ENCODE results near the gene C18orf32. TPM values are rescaled to one million over a fixed set of nuclear protein-coding genes. Genes with fewer than 3 reads are reported as not detected.

Gene C18orf32
- total and polyA plus RNA-seq, 5 donors from 2014 or later, result 34.8 to 108 (median 92.5) TPM

GRCh38 chr18:49490246-49490762 lies 3.3 kb upstream of the C18orf32 start:
- H3K36me3 Mint-ChIP-seq, result peaks cover 33% of the 10 kb centered on the region
- peak overlapping the region; percentile 89 to 97 (median 96) for H3K4me3 Mint-ChIP-seq
- DNase-seq, result peak in 2 of 3 donors; percentile 15 to 47
- peaks cover 36 to 68% (median 39%) of the 10 kb centered on the region in 4 donors for H3K4me1 Mint-ChIP-seq
- peaks cover 8% of the 10 kb centered on the region for H3K27me3 Mint-ChIP-seq
- H3K27me3 ChIP-seq (ENCODE audit: control insufficient read depth, insufficient read depth, low read length), result no peaks in the 10 kb centered on the region
- no peaks in the 10 kb centered on the region for H3K9me3 ChIP-seq (ENCODE audit: control insufficient read depth in 2 of 2, low read length in 2 of 2)
- H3K27ac ChIP-seq (ENCODE audit: insufficient read depth, low read length, poor library complexity, severe bottlenecking), result peak overlapping the region; percentile 95
- peak overlapping the region; percentile 92 to 97 (median 94) for H3K27ac Mint-ChIP-seq
- no peak for ATAC-seq (ENCODE audit: low read depth in 2 of 2)
- peaks cover 0 to 2% (median 0%) of the 10 kb centered on the region in 7 donors for H3K9me3 Mint-ChIP-seq
- peaks cover 52% of the 10 kb centered on the region for H3K4me1 ChIP-seq (ENCODE audit: control insufficient read depth, insufficient read depth, low read length, poor library complexity, severe bottlenecking)
- peak overlapping the region; percentile 84 for H3K4me3 ChIP-seq (ENCODE audit: low read depth, low read length)
- H3K36me3 ChIP-seq (ENCODE audit: control insufficient read depth, insufficient read depth, low read length), result peaks cover 40% of the 10 kb centered on the region

GRCh38 chr18:49487711-49488310 lies 777 bp upstream of the C18orf32 start:
- Histone ChIP-seq H3K4me1 (ENCODE audit: control insufficient read depth, insufficient read depth, low read length, poor library complexity, severe bottlenecking) (peaks cover 61% of the 10 kb centered on the region), H3K27me3 (ENCODE audit: control insufficient read depth, insufficient read depth, low read length) (no peaks in the 10 kb centered on the region), H3K36me3 (ENCODE audit: control insufficient read depth, insufficient read depth, low read length) (peaks cover 47% of the 10 kb centered on the region), H3K4me3 (ENCODE audit: low read depth, low read length) (peak overlapping the region; percentile 70), H3K27ac (ENCODE audit: insufficient read depth, low read length, poor library complexity, severe bottlenecking) (peak overlapping the region; percentile 94), H3K9me3 (ENCODE audit: control insufficient read depth in 2 of 2, low read length in 2 of 2) (no peaks in the 10 kb centered on the region)
- H3K4me1 Mint-ChIP-seq, result peaks cover 42 to 86% (median 51%) of the 10 kb centered on the region in 4 donors
- H3K9me3 Mint-ChIP-seq, result peaks cover 0 to 2% (median 0%) of the 10 kb centered on the region in 7 donors
- peak overlapping the region; percentile 96 to 99 (median 99) for H3K27ac Mint-ChIP-seq
- H3K4me3 Mint-ChIP-seq, result peak overlapping the region; percentile 97 to 100 (median 98)
- H3K27me3 Mint-ChIP-seq, result peaks cover 4% of the 10 kb centered on the region
- H3K36me3 Mint-ChIP-seq, result peaks cover 41% of the 10 kb centered on the region
- DNase-seq (no peak), ATAC-seq (ENCODE audit: low read depth in 2 of 2) (no peak)

DNA sequence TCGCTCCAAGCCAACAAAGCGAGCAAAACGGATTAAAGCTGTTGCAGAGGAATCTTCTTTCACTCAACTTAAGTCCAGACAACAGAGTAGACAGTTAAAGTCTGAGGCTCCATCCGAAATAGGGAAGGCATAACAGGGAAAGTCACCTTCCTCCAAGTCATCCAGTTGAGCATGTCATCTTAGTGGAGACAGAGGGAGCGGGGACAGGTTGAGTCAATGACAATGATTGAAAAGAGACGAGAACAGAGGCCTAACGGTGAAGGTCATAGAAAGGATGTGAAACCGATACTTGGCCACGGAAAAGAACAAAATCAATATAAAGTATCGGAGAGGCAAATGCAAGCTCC lies 455 bp downstream of the C18orf32 start:
- H3K36me3 ChIP-seq (ENCODE audit: control insufficient read depth, insufficient read depth, low read length), result peaks cover 58% of the 10 kb centered on the region
- H3K36me3 Mint-ChIP-seq, result peaks cover 43% of the 10 kb centered on the region
- H3K4me3 Mint-ChIP-seq, result peak overlapping the region; percentile 97 to 100 (median 98)
- no peak for DNase-seq
- H3K9me3 ChIP-seq (ENCODE audit: control insufficient read depth in 2 of 2, low read length in 2 of 2), result no peaks in the 10 kb centered on the region
- H3K4me1 Mint-ChIP-seq, result peaks cover 43 to 81% (median 48%) of the 10 kb centered on the region in 4 donors
- peak in 1 of 2 donors; percentile 4 for ATAC-seq (ENCODE audit: low read depth in 2 of 2)
- H3K27ac ChIP-seq (ENCODE audit: insufficient read depth, low read length, poor library complexity, severe bottlenecking), result peak overlapping the region; percentile 94
- H3K4me1 ChIP-seq (ENCODE audit: control insufficient read depth, insufficient read depth, low read length, poor library complexity, severe bottlenecking), result peaks cover 56% of the 10 kb centered on the region
- peaks cover 0 to 2% (median 0%) of the 10 kb centered on the region in 7 donors for H3K9me3 Mint-ChIP-seq
- peak overlapping the region; percentile 96 to 99 (median 99) for H3K27ac Mint-ChIP-seq
- no peaks in the 10 kb centered on the region for H3K27me3 ChIP-seq (ENCODE audit: control insufficient read depth, insufficient read depth, low read length)
- H3K27me3 Mint-ChIP-seq, result no peaks in the 10 kb centered on the region
- H3K4me3 ChIP-seq (ENCODE audit: low read depth, low read length), result peak overlapping the region; percentile 99

DNA sequence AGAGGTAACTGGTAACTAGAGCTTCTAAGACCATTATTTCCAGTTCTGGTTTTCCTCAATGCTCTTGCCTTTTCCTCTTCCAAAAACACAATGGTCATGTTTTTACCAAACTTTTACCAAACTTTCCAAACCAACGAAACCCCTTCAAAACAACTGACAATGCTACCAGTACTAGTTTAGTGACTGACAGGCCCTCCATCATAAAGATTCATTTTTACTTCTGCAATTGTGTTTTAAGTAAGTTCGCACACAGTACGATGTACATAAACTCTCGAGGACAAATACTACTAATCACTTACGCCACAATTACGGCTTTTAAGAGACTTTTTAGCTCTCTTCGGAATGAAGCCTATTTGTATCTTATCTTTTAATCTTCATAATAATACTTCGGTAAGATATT lies 900 bp downstream of the C18orf32 start:
- H3K36me3 ChIP-seq (ENCODE audit: control insufficient read depth, insufficient read depth, low read length), result peaks cover 58% of the 10 kb centered on the region
- Mint-ChIP-seq H3K36me3 (peaks cover 40% of the 10 kb centered on the region), H3K4me1 (peaks cover 39 to 76% (median 47%) of the 10 kb centered on the region in 4 donors), H3K27me3 (no peaks in the 10 kb centered on the region), H3K4me3 (peak overlapping the region; percentile 97 to 100 (median 98)), H3K27ac (peak overlapping the region; percentile 96 to 99 (median 99)), H3K9me3 (peaks cover 0 to 2% (median 0%) of the 10 kb centered on the region in 7 donors)
- ATAC-seq (ENCODE audit: low read depth in 2 of 2) (no peak), DNase-seq (no peak)
- H3K4me1 ChIP-seq (ENCODE audit: control insufficient read depth, insufficient read depth, low read length, poor library complexity, severe bottlenecking), result peaks cover 51% of the 10 kb centered on the region
- H3K4me3 ChIP-seq (ENCODE audit: low read depth, low read length), result peak overlapping the region; percentile 99
- no peaks in the 10 kb centered on the region for H3K27me3 ChIP-seq (ENCODE audit: control insufficient read depth, insufficient read depth, low read length)
- H3K9me3 ChIP-seq (ENCODE audit: control insufficient read depth in 2 of 2, low read length in 2 of 2), result no peaks in the 10 kb centered on the region
- peak overlapping the region; percentile 94 for H3K27ac ChIP-seq (ENCODE audit: insufficient read depth, low read length, poor library complexity, severe bottlenecking)

DNA sequence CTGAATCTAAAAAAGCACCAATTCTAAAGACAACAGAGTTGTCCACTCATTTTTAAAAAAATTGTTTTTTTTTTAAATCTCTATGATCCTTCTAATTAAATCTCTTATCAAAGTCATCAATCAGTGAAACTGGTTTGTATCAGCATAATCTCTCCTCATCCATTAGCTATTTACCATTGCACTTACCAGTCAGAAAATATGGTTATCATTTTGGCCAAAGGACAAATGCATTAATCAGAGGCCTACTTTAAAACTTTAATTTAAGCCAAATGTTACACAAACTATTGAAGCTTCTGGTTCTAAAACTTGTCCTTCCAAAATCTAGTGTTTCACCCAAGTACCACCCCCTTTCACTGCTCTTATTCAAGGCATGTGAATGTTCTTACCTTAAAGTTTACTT lies 3.8 kb downstream of the C18orf32 start:
- Histone ChIP-seq H3K27me3 (ENCODE audit: control insufficient read depth, insufficient read depth, low read length) (no peaks in the 10 kb centered on the region), H3K4me3 (ENCODE audit: low read depth, low read length) (no peak overlapping the region), H3K36me3 (ENCODE audit: control insufficient read depth, insufficient read depth, low read length) (peaks cover 42% of the 10 kb centered on the region), H3K9me3 (ENCODE audit: control insufficient read depth in 2 of 2, low read length in 2 of 2) (no peaks in the 10 kb centered on the region), H3K27ac (ENCODE audit: insufficient read depth, low read length, poor library complexity, severe bottlenecking) (no peak overlapping the region), H3K4me1 (ENCODE audit: control insufficient read depth, insufficient read depth, low read length, poor library complexity, severe bottlenecking) (peaks cover 33% of the 10 kb centered on the region)
- DNase-seq (no peak), ATAC-seq (ENCODE audit: low read depth in 2 of 2) (no peak)
- peak overlapping the region in 1 of 4 donors; percentile 76 for H3K4me3 Mint-ChIP-seq
- H3K36me3 Mint-ChIP-seq, result peaks cover 29% of the 10 kb centered on the region
- peak overlapping the region in 1 of 3 donors; percentile 54 for H3K27ac Mint-ChIP-seq
- peaks cover 0 to 2% (median 0%) of the 10 kb centered on the region in 7 donors for H3K9me3 Mint-ChIP-seq
- H3K27me3 Mint-ChIP-seq, result no peaks in the 10 kb centered on the region
- H3K4me1 Mint-ChIP-seq, result peaks cover 24 to 54% (median 33%) of the 10 kb centered on the region in 4 donors

DNA sequence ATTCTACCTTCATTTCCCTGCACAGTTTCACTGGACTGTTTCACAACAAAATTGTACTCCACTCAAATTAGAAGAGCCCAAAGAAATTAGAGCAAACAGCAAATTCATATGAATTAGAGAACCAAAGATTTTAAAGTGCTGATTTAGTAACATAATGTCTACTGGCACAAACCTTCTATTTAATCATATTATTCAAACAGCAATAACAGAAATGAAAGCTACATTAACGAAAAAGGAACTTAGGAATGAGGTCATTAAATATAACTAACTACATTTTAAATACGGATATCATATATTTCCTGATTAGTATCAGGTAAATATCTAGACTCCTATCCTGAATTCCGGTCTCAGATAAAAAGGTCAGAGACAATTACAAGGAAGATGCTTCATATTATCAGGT lies 5.1 kb downstream of the C18orf32 start:
- no peaks in the 10 kb centered on the region for H3K9me3 ChIP-seq (ENCODE audit: control insufficient read depth in 2 of 2, low read length in 2 of 2)
- Mint-ChIP-seq H3K36me3 (peaks cover 28% of the 10 kb centered on the region), H3K9me3 (peaks cover 0 to 2% (median 0%) of the 10 kb centered on the region in 7 donors), H3K4me1 (peaks cover 21 to 42% (median 28%) of the 10 kb centered on the region in 4 donors), H3K27ac (peak overlapping the region in 2 of 3 donors; percentile 11 to 76), H3K4me3 (peak overlapping the region in 1 of 4 donors; percentile 22), H3K27me3 (no peaks in the 10 kb centered on the region)
- peaks cover 23% of the 10 kb centered on the region for H3K4me1 ChIP-seq (ENCODE audit: control insufficient read depth, insufficient read depth, low read length, poor library complexity, severe bottlenecking)
- no peak overlapping the region for H3K4me3 ChIP-seq (ENCODE audit: low read depth, low read length)
- no peaks in the 10 kb centered on the region for H3K27me3 ChIP-seq (ENCODE audit: control insufficient read depth, insufficient read depth, low read length)
- H3K36me3 ChIP-seq (ENCODE audit: control insufficient read depth, insufficient read depth, low read length), result peaks cover 35% of the 10 kb centered on the region
- DNase-seq (no peak), ATAC-seq (ENCODE audit: low read depth in 2 of 2) (no peak)
- H3K27ac ChIP-seq (ENCODE audit: insufficient read depth, low read length, poor library complexity, severe bottlenecking), result no peak overlapping the region

- peak overlapping the region in 1 of 3 donors; percentile 76 for H3K27ac Mint-ChIP-seq
- Histone ChIP-seq H3K4me1 (ENCODE audit: control insufficient read depth, insufficient read depth, low read length, poor library complexity, severe bottlenecking) (peaks cover 19% of the 10 kb centered on the region), H3K27ac (ENCODE audit: insufficient read depth, low read length, poor library complexity, severe bottlenecking) (no peak overlapping the region), H3K4me3 (ENCODE audit: low read depth, low read length) (no peak overlapping the region), H3K9me3 (ENCODE audit: control insufficient read depth in 2 of 2, low read length in 2 of 2) (no peaks in the 10 kb centered on the region), H3K36me3 (ENCODE audit: control insufficient read depth, insufficient read depth, low read length) (peaks cover 36% of the 10 kb centered on the region), H3K27me3 (ENCODE audit: control insufficient read depth, insufficient read depth, low read length) (no peaks in the 10 kb centered on the region)
- H3K36me3 Mint-ChIP-seq, result peaks cover 34% of the 10 kb centered on the region
- no peaks in the 10 kb centered on the region for H3K9me3 Mint-ChIP-seq
- H3K4me3 Mint-ChIP-seq, result peak overlapping the region in 1 of 4 donors; percentile 22
- no peak for ATAC-seq (ENCODE audit: low read depth in 2 of 2)
- H3K27me3 Mint-ChIP-seq, result no peaks in the 10 kb centered on the region
- peaks cover 21 to 36% (median 25%) of the 10 kb centered on the region in 4 donors for H3K4me1 Mint-ChIP-seq
- DNase-seq, result no peak
Observed at GRCh38 chr18:49481317-49481716, 5.7 kb downstream of the C18orf32 start.

All from CD4-positive, CD25-positive, alpha-beta regulatory T cell (primary cell).